ENCODE measurements around the gene PTPDC1. TPM values are rescaled to one million over a fixed set of nuclear protein-coding genes. Genes with fewer than 3 reads are reported as not detected.
A peak's percentile ranks its signal among the peaks of the same experiment; 100 is the strongest.

Gene PTPDC1
- total RNA-seq, result 8.5 TPM
- long read RNA-seq, full-length matches to known transcripts, result 2 of 8 reads
- long read RNA-seq, partial matches to known transcripts, result 0 of 8 reads
- long read RNA-seq, other reads (novel, unspliced or antisense), result 6 of 8 reads

DNA sequence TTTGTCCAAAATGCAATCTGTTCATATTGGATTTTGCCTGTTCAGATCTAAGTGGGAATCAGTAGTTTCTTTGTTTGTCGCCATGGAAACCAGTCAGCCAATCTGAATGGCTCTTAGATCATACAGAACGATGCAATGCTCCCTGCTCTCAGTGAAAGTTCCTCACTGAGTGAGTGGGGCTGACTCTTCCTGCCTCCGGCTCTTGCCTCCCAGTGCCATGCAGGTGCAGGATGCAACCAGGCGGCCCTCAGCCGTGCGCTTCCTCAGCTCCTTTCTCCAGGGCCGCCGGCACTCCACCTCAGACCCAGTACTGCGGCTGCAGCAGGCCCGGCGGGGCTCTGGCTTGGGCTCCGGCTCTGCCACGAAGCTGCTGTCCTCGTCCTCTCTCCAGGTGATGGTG lies at the start of gene PTPDC1:
Gene PTPDC1 (plus strand): TSS at position 151 of the 400 bp plus-strand sequence. CDS start 67 bp downstream, at position 218.
- intact Hi-C loops (cut with DNase I), result loop anchor here (5.0 kb wide), 1 partner anchor 83 kb away; no protein-coding TSS in a partner anchor
- ATAC-seq (no peak), DNase-seq (ENCODE audit: missing footprints) (peak; percentile 49)

GRCh38 chr9:94034511-94034910 lies 49.8 kb upstream of the PTPDC1 start:
- intact Hi-C loops (cut with DNase I), result no loop called here
- no peak for DNase-seq (ENCODE audit: missing footprints)
- no peak for ATAC-seq

DNA sequence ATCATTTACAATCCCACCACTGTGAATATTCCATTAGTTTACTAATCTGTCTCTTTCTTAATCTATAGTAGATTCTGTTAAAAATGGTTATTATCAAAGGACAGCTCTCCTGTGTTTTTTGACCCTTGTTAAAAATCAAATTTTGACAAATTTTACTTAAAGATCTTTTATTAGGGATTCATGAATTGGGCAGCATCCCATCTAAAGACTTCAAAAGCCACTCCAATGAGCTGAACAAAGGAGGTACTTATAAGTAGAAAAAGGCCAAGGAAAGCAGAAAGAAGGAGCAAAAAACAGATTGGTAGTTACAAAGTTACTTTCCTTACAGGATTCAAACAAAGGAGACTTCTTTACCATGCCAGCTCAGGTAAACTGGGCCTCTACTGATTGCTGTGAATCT lies 44.5 kb upstream of the PTPDC1 start:
- ATAC-seq, result no peak
- no peak for DNase-seq (ENCODE audit: missing footprints)
- intact Hi-C loops (cut with DNase I), result no loop called here

- intact Hi-C loops (cut with DNase I), result no loop called here
- ATAC-seq (no peak), DNase-seq (ENCODE audit: missing footprints) (no peak)
Measured at GRCh38 chr9:94042516-94043360, 41.5 kb upstream of the PTPDC1 start.

GRCh38 chr9:94054716-94055115 lies 29.5 kb upstream of the PTPDC1 start:
- DNase-seq (ENCODE audit: missing footprints) (no peak), ATAC-seq (no peak)
- intact Hi-C loops (cut with DNase I), result no loop called here

GRCh38 chr9:94056442-94056974 lies 27.8 kb upstream of the PTPDC1 start:
- DNase-seq (ENCODE audit: missing footprints) (no peak), ATAC-seq (peak; percentile 70)
- intact Hi-C loops (cut with DNase I), result no loop called here

- intact Hi-C loops (cut with DNase I), result no loop called here
- DNase-seq (ENCODE audit: missing footprints) (no peak), ATAC-seq (no peak)
Measured at GRCh38 chr9:94057918-94058317, 26.3 kb upstream of the PTPDC1 start.

GRCh38 chr9:94061864-94062263 lies 22.4 kb upstream of the PTPDC1 start:
- intact Hi-C loops (cut with DNase I), result no loop called here
- ATAC-seq, result no peak
- DNase-seq (ENCODE audit: missing footprints), result no peak

GRCh38 chr9:94065535-94065961 lies 18.7 kb upstream of the PTPDC1 start:
- ATAC-seq, result peak; percentile 74
- intact Hi-C loops (cut with DNase I), result loop anchor here (1.0 kb wide), 1 partner anchor 148 kb away; no protein-coding TSS in a partner anchor
- DNase-seq (ENCODE audit: missing footprints), result no peak

DNA sequence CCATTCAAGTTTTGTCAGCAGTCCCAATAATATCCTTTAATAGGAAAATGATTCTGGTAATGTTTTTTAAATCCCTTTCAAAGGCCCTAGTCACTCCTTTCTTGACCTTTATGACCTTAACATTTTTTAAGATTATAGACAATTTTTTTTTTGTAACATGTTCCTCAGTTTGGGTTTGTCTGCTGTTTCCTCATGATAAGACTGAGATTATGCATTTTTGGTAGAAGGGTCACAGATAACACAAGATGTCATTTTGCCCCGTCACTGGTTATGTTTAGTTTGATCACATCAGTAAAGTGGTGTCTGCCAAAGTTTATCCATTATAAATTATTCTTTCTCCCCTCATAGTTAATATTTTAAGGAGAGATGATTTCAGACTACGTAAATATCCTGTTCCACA lies 16.0 kb upstream of the PTPDC1 start:
- intact Hi-C loops (cut with DNase I), result no loop called here
- DNase-seq (ENCODE audit: missing footprints) (no peak), ATAC-seq (no peak)

DNA sequence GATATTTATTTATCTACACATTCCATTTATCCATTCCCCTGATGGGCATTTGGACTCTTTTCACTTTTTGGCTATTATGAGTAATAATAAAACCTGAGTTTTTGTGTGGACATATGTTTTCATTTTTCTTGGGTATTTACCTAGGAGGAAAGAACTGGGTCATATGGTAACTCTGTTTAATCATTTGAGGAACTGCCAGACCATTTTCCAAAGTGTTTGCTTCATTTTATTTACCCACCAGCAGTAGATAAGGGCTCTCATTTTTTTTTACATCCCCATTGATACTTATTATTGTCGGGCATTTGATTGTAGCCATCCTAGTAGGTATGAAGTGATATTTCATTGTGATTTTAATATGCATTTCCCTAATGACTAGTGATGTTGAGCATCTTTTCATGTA lies 7.7 kb upstream of the PTPDC1 start:
- ATAC-seq, result no peak
- intact Hi-C loops (cut with DNase I), result no loop called here
- no peak for DNase-seq (ENCODE audit: missing footprints)

DNA sequence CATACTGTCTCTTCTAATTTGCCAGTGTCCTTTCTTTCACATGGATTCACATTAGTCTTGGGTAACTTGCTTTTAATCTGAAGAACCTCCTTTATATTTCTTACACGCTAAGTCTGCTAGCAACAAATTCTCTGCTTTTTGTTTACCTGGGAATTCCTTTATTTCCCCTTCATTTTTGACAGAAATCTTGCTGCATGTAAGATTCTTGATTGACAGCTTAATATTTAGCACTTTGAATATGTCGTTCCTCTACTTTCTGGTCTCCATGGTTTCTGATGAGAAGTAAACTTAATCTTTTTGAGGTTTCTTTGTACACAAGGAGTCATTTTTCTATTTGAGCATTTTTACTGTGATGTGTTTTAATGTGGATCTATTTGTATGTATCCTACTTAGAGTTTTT lies 6.2 kb upstream of the PTPDC1 start:
- intact Hi-C loops (cut with DNase I), result no loop called here
- ATAC-seq, result no peak
- DNase-seq (ENCODE audit: missing footprints), result no peak

GRCh38 chr9:94079236-94079635 lies 5.0 kb upstream of the PTPDC1 start:
- ATAC-seq, result no peak
- intact Hi-C loops (cut with DNase I), result no loop called here

DNA sequence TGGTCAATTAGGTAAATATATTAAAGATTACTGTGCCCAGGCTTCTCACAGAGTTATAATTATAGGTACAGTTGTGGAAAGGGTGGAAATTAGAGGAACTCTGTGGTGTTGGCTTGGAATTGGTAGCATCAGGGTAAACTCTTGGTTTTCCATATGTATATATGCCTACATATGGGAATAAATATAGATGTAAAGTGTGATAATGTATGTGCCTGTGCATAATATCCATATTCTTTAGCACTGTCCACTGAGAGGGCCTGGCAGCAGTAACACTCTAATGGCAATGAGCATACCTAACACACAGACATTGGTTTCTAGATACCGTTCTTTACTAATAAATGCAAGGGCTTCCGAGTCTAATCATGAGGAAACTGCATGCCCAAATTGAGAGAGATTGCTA lies 4.0 kb upstream of the PTPDC1 start:
- no peak for ATAC-seq
- intact Hi-C loops (cut with DNase I), result loop anchor here (5.0 kb wide), 1 partner anchor 87 kb away; no protein-coding TSS in a partner anchor
- DNase-seq (ENCODE audit: missing footprints), result no peak

More at GRCh38 chr9:94079236-94079635, 5.0 kb upstream of the PTPDC1 start:
- DNase-seq (ENCODE audit: missing footprints), result no peak

DNA sequence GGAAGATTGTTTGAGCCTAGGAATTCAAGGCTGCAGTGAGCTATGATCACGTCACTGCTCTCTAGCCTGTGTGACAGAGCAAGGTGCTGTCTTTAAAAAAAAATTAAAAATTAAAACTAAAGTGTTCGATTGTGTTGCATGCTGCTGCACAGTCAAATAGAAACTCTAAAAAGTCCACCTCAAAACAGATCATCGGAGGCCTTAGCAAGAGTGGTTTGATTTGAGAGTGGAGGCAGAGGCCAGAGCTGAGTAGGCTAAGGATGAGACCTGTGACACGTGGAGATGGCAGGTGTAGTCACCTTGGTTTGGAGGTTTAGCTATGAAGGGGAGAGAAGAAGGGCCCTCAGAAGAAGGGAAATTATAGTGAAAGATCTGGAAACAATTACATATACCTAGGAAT lies 2.8 kb upstream of the PTPDC1 start:
- intact Hi-C loops (cut with DNase I), result loop anchor here (5.0 kb wide), 1 partner anchor 86 kb away; no protein-coding TSS in a partner anchor
- DNase-seq (ENCODE audit: missing footprints), result no peak
- ATAC-seq, result no peak

DNA sequence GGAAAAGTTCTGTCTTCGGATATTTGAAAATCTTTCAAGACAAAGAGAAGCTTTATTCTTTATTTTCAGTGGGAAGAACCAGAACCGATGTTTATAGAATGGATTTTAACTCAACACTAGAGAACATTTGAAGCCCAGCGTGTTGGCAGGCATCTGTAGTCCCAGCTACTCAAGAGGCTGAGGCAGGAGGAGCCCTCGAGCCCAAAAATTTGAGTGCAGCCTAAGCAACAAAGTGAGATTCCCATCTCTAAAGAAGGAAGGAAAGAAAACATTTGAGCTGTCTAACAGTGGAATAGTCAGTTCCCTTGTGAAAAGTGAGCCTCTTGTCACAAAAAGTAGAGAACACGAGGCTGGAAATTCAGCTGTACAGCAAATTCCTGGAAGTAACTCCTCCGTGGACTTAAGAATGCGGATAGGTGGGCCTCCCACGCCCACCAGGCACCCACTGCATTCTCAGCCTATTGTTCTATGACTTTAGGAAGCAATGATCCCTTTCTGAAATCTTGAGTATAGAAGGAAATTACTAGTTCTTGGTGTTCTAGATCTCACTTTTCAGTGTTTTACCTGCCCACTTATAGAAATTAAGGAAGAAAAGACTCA lies 2.3 kb upstream of the PTPDC1 start:
- peak; percentile 33 for ATAC-seq
- no peak for DNase-seq (ENCODE audit: missing footprints)
- intact Hi-C loops (cut with DNase I), result loop anchor here (2.0 to 5.0 kb wide), 2 partner anchors 53 to 85 kb away; no protein-coding TSS in a partner anchor

- ATAC-seq (no peak), DNase-seq (ENCODE audit: missing footprints) (no peak)
- intact Hi-C loops (cut with DNase I), result loop anchor here (2.0 to 5.0 kb wide), 2 partner anchors 52 to 85 kb away; no protein-coding TSS in a partner anchor
Measured at GRCh38 chr9:94082553-94082952, 1.7 kb upstream of the PTPDC1 start.

DNA sequence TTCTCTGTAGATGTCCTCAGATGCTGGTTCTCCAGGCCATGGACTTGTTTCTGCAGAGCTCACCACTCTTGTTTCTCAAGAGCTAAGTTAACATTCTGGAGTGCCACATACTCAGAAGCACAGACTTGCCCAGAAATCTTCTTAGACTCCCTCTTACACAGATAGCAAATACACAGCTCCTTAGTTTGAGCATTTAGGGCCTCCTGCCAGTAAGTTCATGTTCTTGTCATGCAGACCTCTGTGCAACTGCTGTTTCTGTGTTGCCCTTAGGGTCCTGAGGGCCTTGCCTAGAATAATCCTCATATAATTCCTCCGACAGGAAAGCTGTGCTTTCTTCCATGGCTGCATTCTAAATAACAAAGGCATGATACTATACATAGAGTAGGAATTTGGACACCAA lies 1.3 kb upstream of the PTPDC1 start:
- no peak for DNase-seq (ENCODE audit: missing footprints)
- ATAC-seq, result no peak
- intact Hi-C loops (cut with DNase I), result loop anchor here (2.0 to 5.0 kb wide), 2 partner anchors 52 to 84 kb away; no protein-coding TSS in a partner anchor

DNA sequence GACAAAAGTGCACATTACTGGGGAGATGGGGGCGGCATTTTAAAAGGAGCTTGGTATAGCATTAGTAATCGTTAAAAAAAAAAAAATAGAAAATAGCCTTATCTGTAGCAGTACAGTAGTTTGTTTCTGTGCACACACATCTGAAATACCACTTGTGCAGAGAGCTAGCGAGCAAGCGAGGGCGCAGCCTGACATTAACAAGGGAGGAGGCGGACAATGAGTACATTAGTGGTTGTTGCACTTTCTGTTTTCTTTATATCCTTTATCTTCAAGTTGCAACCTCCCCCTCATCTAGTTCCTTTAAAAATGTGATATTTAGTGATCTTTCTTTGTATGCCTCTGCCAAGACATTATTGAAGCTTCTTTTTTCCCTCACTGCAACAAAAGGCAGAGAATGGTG lies 880 bp upstream of the PTPDC1 start:
- intact Hi-C loops (cut with DNase I), result loop anchor here (2.0 to 5.0 kb wide), 2 partner anchors 51 to 84 kb away; no protein-coding TSS in a partner anchor
- no peak for DNase-seq (ENCODE audit: missing footprints)

More for the DNA sequence above, 880 bp upstream of the PTPDC1 start:
- peak; percentile 49 for ATAC-seq

All from Right ventricle myocardium inferior (tissue), 1 donor.